K562 (cell line): ENCODE results near the gene SAMD4A. TPM values are rescaled to one million over a fixed set of nuclear protein-coding genes. Genes with fewer than 3 reads are reported as not detected.

ENCODE experiments used
- CTBP1 ChIP-seq: fragments of 450-650 bp; IDR thresholded peaks from 2 replicates; pipeline ENCODE4 v1.6.1; 2016; ENCODE audit warnings: borderline replicate concordance
- CXXC5 ChIP-seq: fragments of 250-450 bp; sonication (Bioruptor Pico); IDR thresholded peaks from 2 replicates; pipeline ENCODE4 v1.8.0; 2022; ENCODE audit warnings: inconsistent platforms, mild to moderate bottlenecking, moderate library complexity
- KDM1A ChIP-seq, 2 experiments: fragments of 450-650 bp; IDR thresholded peaks; 2 replicates each; pipeline ENCODE4 v1.6.1; 2016; ENCODE audit warnings: mild to moderate bottlenecking in 2 of 2
- L3MBTL2 ChIP-seq: fragments of 450-650 bp; IDR thresholded peaks from 2 replicates; pipeline ENCODE4 v1.6.1; 2016; ENCODE audit warnings: mild to moderate bottlenecking, moderate library complexity
- POLR2AphosphoS5 ChIP-seq: IDR thresholded peaks from 2 replicates; pipeline ENCODE4 v1.6.1; 2011; ENCODE audit warnings: mild to moderate bottlenecking, low read depth, low read length, moderate library complexity; ENCODE audit not compliant: control insufficient read depth, insufficient read depth
- RCOR1 ChIP-seq, 2 experiments: IDR thresholded peaks; 2 replicates each; pipeline ENCODE4 v1.6.1; 2012; ENCODE audit warnings: low read depth in 2 of 2, low read length in 2 of 2, borderline replicate concordance in 1 of 2, improper control_type of control experiment in 1 of 2
- SP1 ChIP-seq: sonication (generic); formaldehyde crosslinking; IDR thresholded peaks from 2 replicates; pipeline ENCODE4 v1.8.1; 2022; ENCODE audit warnings: mild to moderate bottlenecking, missing genetic modification reagents
- SRF ChIP-seq, 2 experiments: fragments of 250-450, 450-650 bp in 1 of 2; sonication (Bioruptor Pico) in 1 of 2; sonication (generic) in 1 of 2; formaldehyde crosslinking; IDR thresholded peaks; 2 replicates each; pipeline versions ENCODE4 v1.5.0 to v1.5.1; 2020 to 2022; ENCODE audit warnings: mild to moderate bottlenecking in 1 of 2, missing genetic modification reagents in 1 of 2
- SRSF3 ChIP-seq: fragments of 200-400 bp; formaldehyde crosslinking; IDR thresholded peaks from 2 replicates; pipeline ENCODE4 v1.6.1; 2016; ENCODE audit warnings: mild to moderate bottlenecking, low read length, moderate library complexity; ENCODE audit not compliant: insufficient read depth
- TAF1 ChIP-seq: IDR thresholded peaks from 2 replicates; pipeline ENCODE4 v1.6.1; 2011; ENCODE audit warnings: mild to moderate bottlenecking, low read length, moderate library complexity; ENCODE audit not compliant: insufficient read depth, control insufficient read depth, severe bottlenecking; ENCODE audit errors: extremely low read depth
- TAF15 ChIP-seq: fragments of 200-400 bp; formaldehyde crosslinking; IDR thresholded peaks from 2 replicates; pipeline ENCODE4 v1.6.1; 2017; ENCODE audit warnings: mild to moderate bottlenecking, low read depth, low read length, moderate library complexity
- TBL1XR1 ChIP-seq, 2 experiments: IDR thresholded peaks; 2 replicates each; pipeline ENCODE4 v1.6.1; 2012; ENCODE audit warnings: improper control_type of control experiment in 2 of 2, low read length in 2 of 2, mild to moderate bottlenecking in 1 of 2
- U2AF1 ChIP-seq: fragments of 200-400 bp; formaldehyde crosslinking; optimal IDR thresholded peaks from 2 replicates; pipeline ENCODE3; 2017; ENCODE audit warnings: mild to moderate bottlenecking, low read depth, low read length, moderate library complexity
- YY1 ChIP-seq, 3 experiments: IDR thresholded peaks; 2 replicates each; pipeline ENCODE4 v1.6.1; 2011; ENCODE audit warnings: low read length in 2 of 3, mild to moderate bottlenecking in 2 of 3, moderate library complexity in 2 of 3, borderline replicate concordance in 1 of 3, control low read depth in 1 of 3, low read depth in 1 of 3; ENCODE audit not compliant: insufficient read depth in 3 of 3, insufficient replicate concordance in 2 of 3, control insufficient read depth in 1 of 3, insufficient read length in 1 of 3; ENCODE audit errors: extremely low read depth in 1 of 3
- polyA plus RNA-seq, 8 experiments: library from polyadenylated mRNA; depleted of rRNA in 4 of 8; stranded (reverse) in 5 of 8; unstranded in 3 of 8; fragments of >200 nt; fragmentation: Nextera tagmentation in 2 of 8; fragmentation: Illumina TruSeq in 1 of 8; extraction: Ambion mirVana in 2 of 8; extraction: Trizol in 1 of 8; gene quantifications; 2 replicates each; pipeline versions ENCODE4 v1.2.1 to v1.2.3, GENCODE V29; 2011 to 2014; ENCODE audit warnings: inconsistent platforms in 1 of 8, missing spikeins in 1 of 8
- total RNA-seq, 7 experiments: library from RNA; depleted of rRNA in 6 of 7; stranded (reverse); fragments of >200 nt in 6 of 7; fragmentation: Illumina TruSeq in 2 of 7; extraction: Trizol in 2 of 7; gene quantifications; 2 replicates each; pipeline versions ENCODE4 v1.2.1 to v1.2.3, GENCODE V29; 2011 to 2021; ENCODE audit warnings: low replicate concordance in 1 of 7
- TF ChIP-seq, protein P1 (sequence below): sonication (generic); formaldehyde crosslinking; IDR thresholded peaks from 2 replicates; pipeline ENCODE4 v1.8.0; 2022; ENCODE audit warnings: missing genetic modification reagents, mild to moderate bottlenecking, borderline replicate concordance
- TF ChIP-seq, protein P2 (sequence below): fragments of 250-450 bp; sonication (Bioruptor Pico); IDR thresholded peaks from 2 replicates; pipeline ENCODE4 v1.5.0; 2020; ENCODE audit warnings: mild to moderate bottlenecking, borderline replicate concordance
- TF ChIP-seq, protein P3 (sequence below), 2 experiments: IDR thresholded peaks; 2 replicates each; pipeline ENCODE4 v1.6.1; 2012; ENCODE audit warnings: improper control_type of control experiment in 2 of 2, low read depth in 2 of 2, low read length in 2 of 2, borderline replicate concordance in 1 of 2

SAMD4A gene
- total and polyA plus RNA-seq, 9 of the 15 experiments (the other 6 are each of a cell fraction or from before 2014, with no cell fraction given), result 0.66 to 6.8 (median 3.3) TPM

DNA sequence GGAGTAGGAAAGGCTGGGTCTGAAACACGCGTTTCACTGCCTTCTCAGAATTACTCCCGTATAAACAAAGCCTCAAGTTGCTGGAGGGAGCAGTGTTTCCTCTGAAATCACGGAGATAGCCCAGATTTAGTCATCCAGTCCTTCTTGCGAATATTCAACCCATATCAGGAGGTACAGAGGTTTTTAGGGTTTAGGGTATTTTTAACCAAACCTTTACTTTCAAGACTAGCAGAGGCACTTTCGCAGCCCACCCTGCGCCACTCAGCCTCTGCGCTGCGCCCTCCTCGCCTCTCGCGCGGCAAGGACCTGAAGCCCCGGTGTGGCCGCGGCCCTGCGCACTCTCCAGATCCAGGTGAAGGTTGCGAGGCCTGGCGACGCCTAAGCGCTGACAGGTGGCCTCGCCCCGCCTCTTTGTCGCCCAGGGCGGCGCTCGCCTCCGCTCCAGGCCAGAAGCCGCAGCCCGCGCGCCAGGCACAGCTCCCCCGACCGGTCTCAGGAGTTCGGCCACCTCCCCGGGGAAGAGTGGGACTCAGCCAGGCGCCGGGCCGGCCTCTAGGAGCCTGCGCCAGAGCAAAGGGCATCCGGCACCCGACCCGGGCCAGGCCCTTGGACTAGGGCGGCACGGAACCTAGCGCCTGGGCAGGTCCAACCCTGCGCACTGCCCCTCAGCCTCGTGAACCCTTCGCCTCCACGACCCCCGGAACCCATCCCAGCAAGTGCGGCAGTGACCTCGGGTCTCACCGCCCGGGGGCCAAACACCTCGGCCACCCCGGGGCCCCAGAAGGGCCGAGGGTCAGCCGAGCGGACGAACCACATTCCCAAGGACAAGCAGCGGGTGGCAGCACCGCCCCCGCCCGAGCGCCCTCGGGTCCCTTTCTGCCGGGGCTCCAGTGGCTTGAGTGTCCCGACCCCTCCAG is 1.8 kb upstream of the SAMD4A start (continued):
- peak in 1 of 3 experiments; percentile 35 for TF ChIP-seq YY1 (IDR thresholded peaks at IDR 0.05; ENCODE audit: borderline replicate concordance in 1 of 3, control insufficient read depth in 1 of 3, extremely low read depth in 1 of 3, insufficient read depth in 3 of 3, insufficient read length in 1 of 3, insufficient replicate concordance in 2 of 3, low read depth in 1 of 3, low read length in 2 of 3)
- TF ChIP-seq, protein P1, sequence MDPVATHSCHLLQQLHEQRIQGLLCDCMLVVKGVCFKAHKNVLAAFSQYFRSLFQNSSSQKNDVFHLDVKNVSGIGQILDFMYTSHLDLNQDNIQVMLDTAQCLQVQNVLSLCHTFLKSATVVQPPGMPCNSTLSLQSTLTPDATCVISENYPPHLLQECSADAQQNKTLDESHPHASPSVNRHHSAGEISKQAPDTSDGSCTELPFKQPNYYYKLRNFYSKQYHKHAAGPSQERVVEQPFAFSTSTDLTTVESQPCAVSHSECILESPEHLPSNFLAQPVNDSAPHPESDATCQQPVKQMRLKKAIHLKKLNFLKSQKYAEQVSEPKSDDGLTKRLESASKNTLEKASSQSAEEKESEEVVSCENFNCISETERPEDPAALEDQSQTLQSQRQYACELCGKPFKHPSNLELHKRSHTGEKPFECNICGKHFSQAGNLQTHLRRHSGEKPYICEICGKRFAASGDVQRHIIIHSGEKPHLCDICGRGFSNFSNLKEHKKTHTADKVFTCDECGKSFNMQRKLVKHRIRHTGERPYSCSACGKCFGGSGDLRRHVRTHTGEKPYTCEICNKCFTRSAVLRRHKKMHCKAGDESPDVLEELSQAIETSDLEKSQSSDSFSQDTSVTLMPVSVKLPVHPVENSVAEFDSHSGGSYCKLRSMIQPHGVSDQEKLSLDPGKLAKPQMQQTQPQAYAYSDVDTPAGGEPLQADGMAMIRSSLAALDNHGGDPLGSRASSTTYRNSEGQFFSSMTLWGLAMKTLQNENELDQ (CRISPR knock-in tag), result 0 out of 2 replicates have a peak, but pooled peaks have one; percentile 38
- peak; percentile 62 for TF ChIP-seq U2AF1
- TF ChIP-seq TBL1XR1 (IDR thresholded peaks at IDR 0.05; ENCODE audit: low read length in 2 of 2), result no peak
- peak; percentile 79; the same call in 1 of the 2 replicates for TF ChIP-seq CTBP1
- TF ChIP-seq RCOR1 (IDR thresholded peaks at IDR 0.05; ENCODE audit: borderline replicate concordance in 1 of 2, low read depth in 2 of 2, low read length in 2 of 2), result peak in 1 of 2 experiments; percentile 73; a peak in 2 of 4 replicates
- peak; percentile 52 for TF ChIP-seq SP1 (CRISPR knock-in tag)
- TF ChIP-seq, protein P2, sequence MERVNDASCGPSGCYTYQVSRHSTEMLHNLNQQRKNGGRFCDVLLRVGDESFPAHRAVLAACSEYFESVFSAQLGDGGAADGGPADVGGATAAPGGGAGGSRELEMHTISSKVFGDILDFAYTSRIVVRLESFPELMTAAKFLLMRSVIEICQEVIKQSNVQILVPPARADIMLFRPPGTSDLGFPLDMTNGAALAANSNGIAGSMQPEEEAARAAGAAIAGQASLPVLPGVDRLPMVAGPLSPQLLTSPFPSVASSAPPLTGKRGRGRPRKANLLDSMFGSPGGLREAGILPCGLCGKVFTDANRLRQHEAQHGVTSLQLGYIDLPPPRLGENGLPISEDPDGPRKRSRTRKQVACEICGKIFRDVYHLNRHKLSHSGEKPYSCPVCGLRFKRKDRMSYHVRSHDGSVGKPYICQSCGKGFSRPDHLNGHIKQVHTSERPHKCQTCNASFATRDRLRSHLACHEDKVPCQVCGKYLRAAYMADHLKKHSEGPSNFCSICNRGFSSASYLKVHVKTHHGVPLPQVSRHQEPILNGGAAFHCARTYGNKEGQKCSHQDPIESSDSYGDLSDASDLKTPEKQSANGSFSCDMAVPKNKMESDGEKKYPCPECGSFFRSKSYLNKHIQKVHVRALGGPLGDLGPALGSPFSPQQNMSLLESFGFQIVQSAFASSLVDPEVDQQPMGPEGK (CRISPR knock-in tag), result no peak
- peak; percentile 93 for TF ChIP-seq KDM1A (IDR thresholded peaks at IDR 0.05)
- peak; percentile 58 for TF ChIP-seq CXXC5 (CRISPR knock-in tag)
- TF ChIP-seq L3MBTL2, result peak; percentile 56; the same call in 1 of the 2 replicates
- peak; percentile 47 for TF ChIP-seq TAF1
- no peak for TF ChIP-seq SRSF3
- TF ChIP-seq SRF (CRISPR knock-in tag; IDR thresholded peaks at IDR 0.05), result peak in 1 of 2 experiments; percentile 35; a peak in 1 of 4 replicates
- TF ChIP-seq, protein P3, sequence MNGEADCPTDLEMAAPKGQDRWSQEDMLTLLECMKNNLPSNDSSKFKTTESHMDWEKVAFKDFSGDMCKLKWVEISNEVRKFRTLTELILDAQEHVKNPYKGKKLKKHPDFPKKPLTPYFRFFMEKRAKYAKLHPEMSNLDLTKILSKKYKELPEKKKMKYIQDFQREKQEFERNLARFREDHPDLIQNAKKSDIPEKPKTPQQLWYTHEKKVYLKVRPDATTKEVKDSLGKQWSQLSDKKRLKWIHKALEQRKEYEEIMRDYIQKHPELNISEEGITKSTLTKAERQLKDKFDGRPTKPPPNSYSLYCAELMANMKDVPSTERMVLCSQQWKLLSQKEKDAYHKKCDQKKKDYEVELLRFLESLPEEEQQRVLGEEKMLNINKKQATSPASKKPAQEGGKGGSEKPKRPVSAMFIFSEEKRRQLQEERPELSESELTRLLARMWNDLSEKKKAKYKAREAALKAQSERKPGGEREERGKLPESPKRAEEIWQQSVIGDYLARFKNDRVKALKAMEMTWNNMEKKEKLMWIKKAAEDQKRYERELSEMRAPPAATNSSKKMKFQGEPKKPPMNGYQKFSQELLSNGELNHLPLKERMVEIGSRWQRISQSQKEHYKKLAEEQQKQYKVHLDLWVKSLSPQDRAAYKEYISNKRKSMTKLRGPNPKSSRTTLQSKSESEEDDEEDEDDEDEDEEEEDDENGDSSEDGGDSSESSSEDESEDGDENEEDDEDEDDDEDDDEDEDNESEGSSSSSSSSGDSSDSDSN (IDR thresholded peaks at IDR 0.05; ENCODE audit: borderline replicate concordance in 1 of 2, low read depth in 2 of 2, low read length in 2 of 2), result peak; percentile 76 to 91; a peak in 3 of 4 replicates
- TF ChIP-seq TAF15, result no peak
- peak; percentile 44; the same call in 1 of the 2 replicates for TF ChIP-seq POLR2AphosphoS5
